ENCODE data around the gene SNX25. TPM values are rescaled to one million over a fixed set of nuclear protein-coding genes. Genes with fewer than 3 reads are reported as not detected.

SNX25 gene
- total and polyA plus RNA-seq, 10 of the 15 experiments (the other 5 are each of a cell fraction or from before 2014, with no cell fraction given) = 11.2 to 117 (median 62.8) TPM

GRCh38 chr4:185167234-185167633 lies 42.2 kb upstream of the SNX25 start:
- intact Hi-C loops (cut with micrococcal nuclease; ENCODE audit: unreplicated experiment) (no loop called here), in situ Hi-C loops (cut with MboI) (no loop called here)
- CTCF ChIA-PET = interaction anchor here (1.1 to 5.5 kb wide), 7 partner anchors 15 to 139 kb away, joined by 3 to 43 read pairs (median 6); partner anchors contain the start of gene SLC25A4
- POLR2A ChIA-PET = interaction anchor here (1.0 kb wide), 1 partner anchor 583 kb away, joined by 3 read pairs; no protein-coding TSS in a partner anchor
- no peak for ATAC-seq
- H3K36me3 ChIP-seq (ENCODE audit: control insufficient read depth in 2 of 2, insufficient read depth in 2 of 2, low read length in 1 of 2) = peaks cover 1 to 16% of the 10 kb centered on the region in 2 experiments; a peak in 3 of 4 replicates
- H3K27ac ChIP-seq (ENCODE audit: control insufficient read depth, insufficient read depth) = no peak overlapping the region
- peaks cover 9% of the 10 kb centered on the region; the same call in 1 of the 2 replicates for H4K20me1 ChIP-seq (ENCODE audit: control insufficient read depth, insufficient read depth)
- H3K4me2 ChIP-seq (ENCODE audit: control insufficient read depth, insufficient read depth) = no peak overlapping the region
- TF ChIP-seq, protein P1, sequence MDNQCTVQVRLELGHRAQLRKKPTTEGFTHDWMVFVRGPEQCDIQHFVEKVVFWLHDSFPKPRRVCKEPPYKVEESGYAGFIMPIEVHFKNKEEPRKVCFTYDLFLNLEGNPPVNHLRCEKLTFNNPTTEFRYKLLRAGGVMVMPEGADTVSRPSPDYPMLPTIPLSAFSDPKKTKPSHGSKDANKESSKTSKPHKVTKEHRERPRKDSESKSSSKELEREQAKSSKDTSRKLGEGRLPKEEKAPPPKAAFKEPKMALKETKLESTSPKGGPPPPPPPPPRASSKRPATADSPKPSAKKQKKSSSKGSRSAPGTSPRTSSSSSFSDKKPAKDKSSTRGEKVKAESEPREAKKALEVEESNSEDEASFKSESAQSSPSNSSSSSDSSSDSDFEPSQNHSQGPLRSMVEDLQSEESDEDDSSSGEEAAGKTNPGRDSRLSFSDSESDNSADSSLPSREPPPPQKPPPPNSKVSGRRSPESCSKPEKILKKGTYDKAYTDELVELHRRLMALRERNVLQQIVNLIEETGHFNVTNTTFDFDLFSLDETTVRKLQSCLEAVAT (IDR thresholded peaks at IDR 0.05) = no peak
- TF ChIP-seq POLR2A (IDR thresholded peaks at IDR 0.05; ENCODE audit: low read depth, low read length) (no peak), MXI1 (IDR thresholded peaks at IDR 0.05; ENCODE audit: low read depth, low read length) (no peak), CBFB (IDR thresholded peaks at IDR 0.05; ENCODE audit: low read depth) (no peak)
- TF ChIP-seq, protein P2, sequence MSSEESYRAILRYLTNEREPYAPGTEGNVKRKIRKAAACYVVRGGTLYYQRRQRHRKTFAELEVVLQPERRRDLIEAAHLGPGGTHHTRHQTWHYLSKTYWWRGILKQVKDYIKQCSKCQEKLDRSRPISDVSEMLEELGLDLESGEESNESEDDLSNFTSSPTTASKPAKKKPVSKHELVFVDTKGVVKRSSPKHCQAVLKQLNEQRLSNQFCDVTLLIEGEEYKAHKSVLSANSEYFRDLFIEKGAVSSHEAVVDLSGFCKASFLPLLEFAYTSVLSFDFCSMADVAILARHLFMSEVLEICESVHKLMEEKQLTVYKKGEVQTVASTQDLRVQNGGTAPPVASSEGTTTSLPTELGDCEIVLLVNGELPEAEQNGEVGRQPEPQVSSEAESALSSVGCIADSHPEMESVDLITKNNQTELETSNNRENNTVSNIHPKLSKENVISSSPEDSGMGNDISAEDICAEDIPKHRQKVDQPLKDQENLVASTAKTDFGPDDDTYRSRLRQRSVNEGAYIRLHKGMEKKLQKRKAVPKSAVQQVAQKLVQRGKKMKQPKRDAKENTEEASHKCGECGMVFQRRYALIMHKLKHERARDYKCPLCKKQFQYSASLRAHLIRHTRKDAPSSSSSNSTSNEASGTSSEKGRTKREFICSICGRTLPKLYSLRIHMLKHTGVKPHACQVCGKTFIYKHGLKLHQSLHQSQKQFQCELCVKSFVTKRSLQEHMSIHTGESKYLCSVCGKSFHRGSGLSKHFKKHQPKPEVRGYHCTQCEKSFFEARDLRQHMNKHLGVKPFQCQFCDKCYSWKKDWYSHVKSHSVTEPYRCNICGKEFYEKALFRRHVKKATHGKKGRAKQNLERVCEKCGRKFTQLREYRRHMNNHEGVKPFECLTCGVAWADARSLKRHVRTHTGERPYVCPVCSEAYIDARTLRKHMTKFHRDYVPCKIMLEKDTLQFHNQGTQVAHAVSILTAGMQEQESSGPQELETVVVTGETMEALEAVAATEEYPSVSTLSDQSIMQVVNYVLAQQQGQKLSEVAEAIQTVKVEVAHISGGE (CRISPR knock-in tag; IDR thresholded peaks at IDR 0.05) = no peak
- SMC1A ChIA-PET (ENCODE audit: uncharacterized antibody, unreplicated experiment) = interaction anchor here (0.6 to 3.9 kb wide), 3 partner anchors 17 to 71 kb away, joined by 3 to 14 read pairs (median 5); no protein-coding TSS in a partner anchor
- H3K9ac ChIP-seq (ENCODE audit: control insufficient read depth, insufficient read depth, low read length) = no peak overlapping the region
- RAD21 ChIA-PET (ENCODE audit: unreplicated experiment) = no interaction called here
- WGBS (ENCODE audit: insufficient coverage, insufficient replicate concordance, low lambda C conversion rate, missing lambda C conversion rate) = 91% methylated on average over 9 of the region's 9 CpGs
- H3K4me1 ChIP-seq (ENCODE audit: control insufficient read depth, insufficient read depth, low read length) = peaks cover 28% of the 10 kb centered on the region
- H3K79me2 ChIP-seq (ENCODE audit: control insufficient read depth, insufficient read depth, low read length) = peaks cover 2% of the 10 kb centered on the region
- no TSS peak for BruUV-seq (replicated peaks)
- no peak overlapping the region for H2AFZ ChIP-seq (ENCODE audit: control insufficient read depth, low read depth, low read length)
- H3K9me3 ChIP-seq (replicated peaks; ENCODE audit: control insufficient read depth, insufficient read depth, low read length) = peaks cover 2% of the 10 kb centered on the region; the same call in 1 of the 3 replicates
- no peaks in the 10 kb centered on the region for H3K27me3 ChIP-seq (replicated peaks in 1 of 2; ENCODE audit: control insufficient read depth in 2 of 2, insufficient read depth in 2 of 2, low read length in 1 of 2)
- no peak overlapping the region for H3K4me3 ChIP-seq
- DNase-seq (ENCODE audit: low read depth, low spot score) = no peak
- FAIRE-seq = no peak
